NCI-H1048 (cell line): ENCODE measurements around the gene ACVR1B.

Source experiments
- DNase-seq: peaks from one replicate; lab custom pipeline; 2025; lab: John Stamatoyannopoulos, UW

Gene ACVR1B

DNA sequence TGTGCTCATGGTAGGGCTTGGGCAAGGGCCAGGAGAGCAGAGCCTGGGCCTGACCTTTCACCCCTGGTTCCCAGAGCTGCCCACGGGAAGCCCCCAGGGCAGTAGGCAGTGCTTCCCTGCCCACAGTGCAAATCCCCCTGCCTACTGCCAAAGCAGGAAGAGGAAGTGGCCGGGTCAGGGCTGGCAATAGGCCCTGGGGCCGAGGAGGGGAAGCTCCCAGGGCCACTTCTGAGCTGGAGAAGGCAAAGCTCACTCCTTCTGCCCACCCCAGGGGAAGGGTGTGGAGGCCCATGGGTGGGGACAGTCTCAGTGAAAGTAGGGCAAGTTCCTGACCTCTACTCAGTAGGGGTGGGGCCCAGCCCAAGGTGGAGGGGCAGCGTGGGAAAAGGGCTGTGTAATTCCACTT, 94.3 kb downstream of the ACVR1B start:
- no peak for DNase-seq
